ENCODE data around the gene DSPP.

DNA sequence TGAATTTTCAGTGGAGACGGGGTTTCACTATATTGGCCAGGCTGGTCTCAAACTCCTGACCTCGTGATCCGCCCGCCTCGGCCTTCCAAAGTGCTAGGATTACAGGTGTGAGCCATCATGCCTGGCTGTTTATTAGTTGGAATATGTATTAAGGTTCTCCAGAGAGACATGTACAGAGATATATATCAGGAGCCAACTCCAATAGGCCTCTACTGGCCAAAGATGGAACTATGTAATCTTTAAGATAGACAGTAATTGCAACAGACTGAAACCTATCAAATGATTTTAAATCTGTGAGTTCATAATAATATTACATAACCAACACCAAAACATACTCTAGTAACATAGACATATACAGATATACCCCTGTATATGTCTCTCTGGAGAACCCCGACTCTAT, 36.0 kb downstream of the DSPP start:
- TF ChIP-seq, protein P1, sequence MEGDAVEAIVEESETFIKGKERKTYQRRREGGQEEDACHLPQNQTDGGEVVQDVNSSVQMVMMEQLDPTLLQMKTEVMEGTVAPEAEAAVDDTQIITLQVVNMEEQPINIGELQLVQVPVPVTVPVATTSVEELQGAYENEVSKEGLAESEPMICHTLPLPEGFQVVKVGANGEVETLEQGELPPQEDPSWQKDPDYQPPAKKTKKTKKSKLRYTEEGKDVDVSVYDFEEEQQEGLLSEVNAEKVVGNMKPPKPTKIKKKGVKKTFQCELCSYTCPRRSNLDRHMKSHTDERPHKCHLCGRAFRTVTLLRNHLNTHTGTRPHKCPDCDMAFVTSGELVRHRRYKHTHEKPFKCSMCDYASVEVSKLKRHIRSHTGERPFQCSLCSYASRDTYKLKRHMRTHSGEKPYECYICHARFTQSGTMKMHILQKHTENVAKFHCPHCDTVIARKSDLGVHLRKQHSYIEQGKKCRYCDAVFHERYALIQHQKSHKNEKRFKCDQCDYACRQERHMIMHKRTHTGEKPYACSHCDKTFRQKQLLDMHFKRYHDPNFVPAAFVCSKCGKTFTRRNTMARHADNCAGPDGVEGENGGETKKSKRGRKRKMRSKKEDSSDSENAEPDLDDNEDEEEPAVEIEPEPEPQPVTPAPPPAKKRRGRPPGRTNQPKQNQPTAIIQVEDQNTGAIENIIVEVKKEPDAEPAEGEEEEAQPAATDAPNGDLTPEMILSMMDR (IDR thresholded peaks at IDR 0.05), result no peak
- no peak for TF ChIP-seq POLR2A (IDR thresholded peaks at IDR 0.05)

All from esophagus squamous epithelium (tissue), 4 donors.